ENCODE results near the gene PM20D2.

PM20D2 gene

DNA sequence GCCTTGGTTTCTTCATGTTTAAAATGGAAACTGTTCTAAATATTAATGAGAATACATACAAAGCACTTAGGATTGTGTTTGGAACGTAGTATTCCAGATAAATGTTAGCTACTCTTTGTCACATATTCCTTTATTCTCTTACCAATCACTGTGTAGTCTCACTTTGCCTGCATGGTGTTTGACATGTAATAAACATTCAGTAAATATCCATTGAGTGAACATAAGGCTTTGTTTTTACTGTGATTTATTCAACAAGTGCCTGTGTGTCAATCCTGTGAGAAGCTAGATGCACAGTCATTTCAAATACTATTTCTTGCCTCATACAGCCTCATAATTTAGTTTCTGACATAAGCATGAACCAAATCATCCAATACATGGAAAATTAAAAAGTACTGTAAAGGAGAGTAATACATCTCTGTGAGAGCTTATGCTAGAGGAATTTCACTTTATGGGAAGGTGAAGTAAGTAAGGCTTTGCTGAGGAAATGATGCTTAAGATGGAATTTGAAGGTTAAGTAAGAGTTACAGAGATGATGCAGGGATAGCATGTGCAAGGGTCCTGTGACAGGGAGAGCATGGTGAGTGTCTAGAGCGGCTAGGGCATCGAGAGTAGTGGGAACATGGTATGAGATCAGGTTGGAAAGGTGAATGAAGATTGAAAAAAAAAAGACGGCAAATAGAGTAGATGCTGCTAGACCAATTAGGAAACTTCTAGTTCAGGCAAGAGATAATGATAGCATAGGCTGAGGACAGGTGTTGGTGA lies 14.7 kb downstream of the PM20D2 start:
- Histone ChIP-seq H3K4me3 (ENCODE audit: insufficient read depth, low read length, poor library complexity, severe bottlenecking) (no peak overlapping the region), H3K79me2 (ENCODE audit: insufficient read depth, low read length) (peaks cover 10% of the 10 kb centered on the region; the same call in 1 of the 2 replicates), H3K27me3 (ENCODE audit: low read length) (no peaks in the 10 kb centered on the region), H2AFZ (ENCODE audit: low read depth, low read length, severe bottlenecking) (no peak overlapping the region), H3K9ac (ENCODE audit: low read length) (no peak overlapping the region), H3K9me2 (replicated peaks; ENCODE audit: insufficient read depth, low read length) (no peaks in the 10 kb centered on the region), H3K36me3 (ENCODE audit: low read length) (peaks cover 57% of the 10 kb centered on the region), H3K27ac (ENCODE audit: low read depth, low read length) (no peak overlapping the region), H3K9me3 (ENCODE audit: insufficient read depth, low read length) (no peaks in the 10 kb centered on the region), H4K20me1 (ENCODE audit: low read depth, low read length) (no peaks in the 10 kb centered on the region), H3F3A (ENCODE audit: insufficient read depth) (peaks cover 13% of the 10 kb centered on the region; the same call in 1 of the 2 replicates), H3K4me2 (ENCODE audit: low read depth, low read length, poor library complexity, severe bottlenecking) (no peak overlapping the region)
- no peak for TF ChIP-seq EZH2phosphoT487 (conservative IDR thresholded peaks at IDR 0.05; ENCODE audit: low read length)

- Histone ChIP-seq H3K36me3 (ENCODE audit: low read length) (peaks cover 54% of the 10 kb centered on the region), H3K9me3 (ENCODE audit: insufficient read depth, low read length) (no peaks in the 10 kb centered on the region), H3K4me2 (ENCODE audit: low read depth, low read length, poor library complexity, severe bottlenecking) (no peak overlapping the region), H4K20me1 (ENCODE audit: low read depth, low read length) (no peaks in the 10 kb centered on the region), H3K9me2 (replicated peaks; ENCODE audit: insufficient read depth, low read length) (no peaks in the 10 kb centered on the region), H3K27me3 (ENCODE audit: low read length) (no peaks in the 10 kb centered on the region), H3K9ac (ENCODE audit: low read length) (no peak overlapping the region), H2AFZ (ENCODE audit: low read depth, low read length, severe bottlenecking) (no peak overlapping the region), H3K79me2 (ENCODE audit: insufficient read depth, low read length) (peaks cover 5% of the 10 kb centered on the region; the same call in 1 of the 2 replicates), H3F3A (ENCODE audit: insufficient read depth) (peaks cover 15% of the 10 kb centered on the region; the same call in 1 of the 2 replicates), H3K27ac (ENCODE audit: low read depth, low read length) (no peak overlapping the region), H3K4me3 (ENCODE audit: insufficient read depth, low read length, poor library complexity, severe bottlenecking) (no peak overlapping the region)
- TF ChIP-seq EZH2phosphoT487 (conservative IDR thresholded peaks at IDR 0.05; ENCODE audit: low read length) (no peak), CTCF (IDR thresholded peaks at IDR 0.05; ENCODE audit: insufficient read depth, low read length, poor library complexity, severe bottlenecking) (no peak)
These were observed 15.6 kb downstream of the PM20D2 start for GRCh38 chr6:89161326-89162046.

DNA sequence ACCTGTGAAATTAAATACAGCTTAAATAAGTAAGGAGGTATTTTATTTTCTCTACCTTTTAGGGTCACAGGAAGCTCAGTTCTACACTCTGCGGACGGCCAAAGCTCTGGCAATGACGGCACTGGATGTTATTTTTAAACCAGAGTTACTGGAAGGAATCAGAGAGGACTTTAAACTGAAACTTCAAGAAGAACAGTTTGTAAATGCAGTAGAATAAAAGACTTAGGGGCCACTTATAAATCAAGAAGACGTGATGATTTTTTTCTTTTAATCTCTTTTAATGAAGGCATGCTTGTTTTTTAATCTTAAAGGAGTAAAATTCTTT lies 16.2 kb downstream of the PM20D2 start:
- Histone ChIP-seq H3K4me2 (ENCODE audit: low read depth, low read length, poor library complexity, severe bottlenecking) (no peak overlapping the region), H3K79me2 (ENCODE audit: insufficient read depth, low read length) (0 out of 2 replicates have a peak, but pooled peaks cover 5% of the 10 kb centered on the region), H4K20me1 (ENCODE audit: low read depth, low read length) (no peaks in the 10 kb centered on the region), H2AFZ (ENCODE audit: low read depth, low read length, severe bottlenecking) (no peak overlapping the region), H3K9ac (ENCODE audit: low read length) (no peak overlapping the region), H3K9me3 (ENCODE audit: insufficient read depth, low read length) (no peaks in the 10 kb centered on the region), H3K9me2 (replicated peaks; ENCODE audit: insufficient read depth, low read length) (no peaks in the 10 kb centered on the region), H3K4me3 (ENCODE audit: insufficient read depth, low read length, poor library complexity, severe bottlenecking) (no peak overlapping the region), H3K27ac (ENCODE audit: low read depth, low read length) (no peak overlapping the region), H3F3A (ENCODE audit: insufficient read depth) (peaks cover 15% of the 10 kb centered on the region; the same call in 1 of the 2 replicates), H3K27me3 (ENCODE audit: low read length) (no peaks in the 10 kb centered on the region), H3K36me3 (ENCODE audit: low read length) (peaks cover 54% of the 10 kb centered on the region)
- TF ChIP-seq EZH2phosphoT487 (conservative IDR thresholded peaks at IDR 0.05; ENCODE audit: low read length), result no peak
- no peak for TF ChIP-seq CTCF (IDR thresholded peaks at IDR 0.05; ENCODE audit: insufficient read depth, low read length, poor library complexity, severe bottlenecking)

- Histone ChIP-seq H3K9me3 (ENCODE audit: insufficient read depth, low read length) (no peaks in the 10 kb centered on the region), H3K27me3 (ENCODE audit: low read length) (no peaks in the 10 kb centered on the region), H3K36me3 (ENCODE audit: low read length) (no peaks in the 10 kb centered on the region), H3K27ac (ENCODE audit: low read depth, low read length) (no peak overlapping the region), H4K20me1 (ENCODE audit: low read depth, low read length) (no peaks in the 10 kb centered on the region), H2AFZ (ENCODE audit: low read depth, low read length, severe bottlenecking) (no peak overlapping the region), H3K4me2 (ENCODE audit: low read depth, low read length, poor library complexity, severe bottlenecking) (no peak overlapping the region), H3K79me2 (ENCODE audit: insufficient read depth, low read length) (no peaks in the 10 kb centered on the region), H3K9me2 (replicated peaks; ENCODE audit: insufficient read depth, low read length) (no peaks in the 10 kb centered on the region), H3F3A (ENCODE audit: insufficient read depth) (no peaks in the 10 kb centered on the region), H3K4me3 (ENCODE audit: insufficient read depth, low read length, poor library complexity, severe bottlenecking) (no peak overlapping the region), H3K9ac (ENCODE audit: low read length) (no peak overlapping the region)
- TF ChIP-seq CTCF (IDR thresholded peaks at IDR 0.05; ENCODE audit: insufficient read depth, low read length, poor library complexity, severe bottlenecking) (no peak), EZH2phosphoT487 (conservative IDR thresholded peaks at IDR 0.05; ENCODE audit: low read length) (no peak)
These were observed 26.3 kb downstream of the PM20D2 start for GRCh38 chr6:89172131-89172530.
